Measurements from ENCODE around the gene BIRC7.

DNA sequence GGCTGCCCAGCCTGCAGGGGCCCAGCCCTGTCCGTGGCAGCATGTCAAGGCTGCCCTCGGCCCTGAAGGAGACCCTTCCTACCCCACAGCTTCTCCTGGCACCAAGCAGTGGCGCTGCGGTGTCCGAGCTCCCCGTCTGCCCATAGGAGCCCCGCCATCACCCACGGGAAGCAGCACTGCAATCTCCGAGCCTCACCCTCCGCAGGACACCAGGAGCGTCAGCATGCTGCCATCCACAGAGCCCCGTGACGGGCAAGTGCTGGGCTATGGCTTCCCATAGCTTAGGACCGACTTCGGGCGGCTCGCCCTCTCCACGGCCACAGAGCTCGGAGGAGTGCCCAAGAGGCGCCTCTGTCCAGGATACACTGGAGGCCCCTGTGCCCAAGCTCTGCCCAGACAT is 44.9 kb upstream of the BIRC7 start:
- TF ChIP-seq POLR2A (IDR thresholded peaks at IDR 0.05; ENCODE audit: low read depth, low read length) (no peak), POLR2AphosphoS5 (IDR thresholded peaks at IDR 0.05; ENCODE audit: low read depth, low read length) (no peak), POU2F2 (IDR thresholded peaks at IDR 0.05; ENCODE audit: low read depth, low read length) (no peak), PAX5 (IDR thresholded peaks at IDR 0.05; ENCODE audit: insufficient read depth, low read length, severe bottlenecking) (no peak), TAF1 (IDR thresholded peaks at IDR 0.05; ENCODE audit: low read depth, low read length) (no peak), SPI1 (IDR thresholded peaks at IDR 0.05; ENCODE audit: low read depth, low read length) (no peak)
